ENCODE data around the gene KIF3A. TPM values are rescaled to one million over a fixed set of nuclear protein-coding genes. Genes with fewer than 3 reads are reported as not detected.

KIF3A gene
- total RNA-seq, 6 donors from 2014 or later, result 10.3 to 22.3 (median 17.0) TPM

- Histone ChIP-seq H3K27ac (no peak overlapping the region), H3K27me3 (no peaks in the 10 kb centered on the region), H3K4me3 (no peak overlapping the region), H3K36me3 (no peaks in the 10 kb centered on the region), H3K4me1 (peaks cover 0 to 2% (median 0%) of the 10 kb centered on the region in 4 donors), H3K9me3 (no peaks in the 10 kb centered on the region)
- WGBS, 2 donors, result 91 to 97% methylated on average over 7 to 9 of the region's 9 CpGs
- ATAC-seq (ENCODE audit: low FRiP score in 2 of 2) (no peak), DNase-seq (no peak)
- no peak for TF ChIP-seq POLR2A (IDR thresholded peaks at IDR 0.05)
- TF ChIP-seq POLR2AphosphoS5 (IDR thresholded peaks at IDR 0.05), result no peak
- TF ChIP-seq, protein P1, sequence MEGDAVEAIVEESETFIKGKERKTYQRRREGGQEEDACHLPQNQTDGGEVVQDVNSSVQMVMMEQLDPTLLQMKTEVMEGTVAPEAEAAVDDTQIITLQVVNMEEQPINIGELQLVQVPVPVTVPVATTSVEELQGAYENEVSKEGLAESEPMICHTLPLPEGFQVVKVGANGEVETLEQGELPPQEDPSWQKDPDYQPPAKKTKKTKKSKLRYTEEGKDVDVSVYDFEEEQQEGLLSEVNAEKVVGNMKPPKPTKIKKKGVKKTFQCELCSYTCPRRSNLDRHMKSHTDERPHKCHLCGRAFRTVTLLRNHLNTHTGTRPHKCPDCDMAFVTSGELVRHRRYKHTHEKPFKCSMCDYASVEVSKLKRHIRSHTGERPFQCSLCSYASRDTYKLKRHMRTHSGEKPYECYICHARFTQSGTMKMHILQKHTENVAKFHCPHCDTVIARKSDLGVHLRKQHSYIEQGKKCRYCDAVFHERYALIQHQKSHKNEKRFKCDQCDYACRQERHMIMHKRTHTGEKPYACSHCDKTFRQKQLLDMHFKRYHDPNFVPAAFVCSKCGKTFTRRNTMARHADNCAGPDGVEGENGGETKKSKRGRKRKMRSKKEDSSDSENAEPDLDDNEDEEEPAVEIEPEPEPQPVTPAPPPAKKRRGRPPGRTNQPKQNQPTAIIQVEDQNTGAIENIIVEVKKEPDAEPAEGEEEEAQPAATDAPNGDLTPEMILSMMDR (IDR thresholded peaks at IDR 0.05), result no peak
- TF ChIP-seq EP300 (IDR thresholded peaks at IDR 0.05), result no peak
Observed at GRCh38 chr5:132662004-132662401, 75.3 kb downstream of the KIF3A start.

GRCh38 chr5:132661231-132662003, 75.9 kb downstream of the KIF3A start:
- H3K27me3 ChIP-seq, result peaks cover 0 to 6% (median 3%) of the 10 kb centered on the region in 4 donors
- no peaks in the 10 kb centered on the region for H3K9me3 ChIP-seq
- 80 to 81% methylated on average over 10 to 12 of the region's 12 CpGs for WGBS, 2 donors
- DNase-seq (no peak), ATAC-seq (ENCODE audit: low FRiP score in 2 of 2) (no peak)
- H3K4me1 ChIP-seq, result peaks cover 3 to 8% (median 4%) of the 10 kb centered on the region in 4 donors
- no peak overlapping the region for H3K27ac ChIP-seq
- no peaks in the 10 kb centered on the region for H3K36me3 ChIP-seq
- H3K4me3 ChIP-seq, result no peak overlapping the region
- TF ChIP-seq EP300 (IDR thresholded peaks at IDR 0.05) (no peak), POLR2AphosphoS5 (IDR thresholded peaks at IDR 0.05) (no peak), POLR2A (IDR thresholded peaks at IDR 0.05) (no peak)
- TF ChIP-seq, protein P1 (IDR thresholded peaks at IDR 0.05), result no peak

DNA sequence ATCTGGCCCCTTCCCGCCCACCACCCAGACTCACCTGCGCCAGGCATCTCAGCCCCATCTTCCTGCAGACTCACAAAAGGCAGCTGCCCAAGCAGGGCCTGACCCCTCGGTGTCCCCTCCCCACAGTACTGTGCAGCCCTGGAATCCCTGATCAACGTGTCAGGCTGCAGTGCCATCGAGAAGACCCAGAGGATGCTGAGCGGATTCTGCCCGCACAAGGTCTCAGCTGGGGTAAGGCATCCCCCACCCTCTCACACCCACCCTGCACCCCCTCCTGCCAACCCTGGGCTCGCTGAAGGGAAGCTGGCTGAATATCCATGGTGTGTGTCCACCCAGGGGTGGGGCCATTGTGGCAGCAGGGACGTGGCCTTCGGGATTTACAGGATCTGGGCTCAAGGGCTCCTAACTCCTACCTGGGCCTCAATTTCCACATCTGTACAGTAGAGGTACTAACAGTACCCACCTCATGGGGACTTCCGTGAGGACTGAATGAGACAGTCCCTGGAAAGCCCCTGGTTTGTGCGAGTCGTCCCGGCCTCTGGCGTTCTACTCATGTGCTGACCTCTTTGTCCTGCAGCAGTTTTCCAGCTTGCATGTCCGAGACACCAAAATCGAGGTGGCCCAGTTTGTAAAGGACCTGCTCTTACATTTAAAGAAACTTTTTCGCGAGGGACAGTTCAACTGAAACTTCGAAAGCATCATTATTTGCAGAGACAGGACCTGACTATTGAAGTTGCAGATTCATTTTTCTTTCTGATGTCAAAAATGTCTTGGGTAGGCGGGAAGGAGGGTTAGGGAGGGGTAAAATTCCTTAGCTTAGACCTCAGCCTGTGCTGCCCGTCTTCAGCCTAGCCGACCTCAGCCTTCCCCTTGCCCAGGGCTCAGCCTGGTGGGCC, 77.5 kb downstream of the KIF3A start:
- TF ChIP-seq POLR2A (IDR thresholded peaks at IDR 0.05), result no peak
- no peak for TF ChIP-seq POLR2AphosphoS5 (IDR thresholded peaks at IDR 0.05)
- TF ChIP-seq, protein P1 (IDR thresholded peaks at IDR 0.05), result no peak
- no peak for TF ChIP-seq EP300 (IDR thresholded peaks at IDR 0.05)
- WGBS, 2 donors, result 91 to 92% methylated on average over 15 to 22 of the region's 23 CpGs
- Histone ChIP-seq H3K9me3 (no peaks in the 10 kb centered on the region), H3K4me3 (no peak overlapping the region), H3K4me1 (peaks cover 11 to 17% (median 12%) of the 10 kb centered on the region in 4 donors), H3K27ac (no peak overlapping the region), H3K36me3 (no peaks in the 10 kb centered on the region), H3K27me3 (peaks cover 0 to 17% (median 7%) of the 10 kb centered on the region in 4 donors)
- no peak for DNase-seq
- ATAC-seq (ENCODE audit: low FRiP score in 2 of 2), result no peak

GRCh38 chr5:132658381-132659302, 78.7 kb downstream of the KIF3A start:
- no peak overlapping the region for H3K27ac ChIP-seq
- H3K4me3 ChIP-seq, result no peak overlapping the region
- 87 to 88% methylated on average over 8 to 9 of the region's 9 CpGs for WGBS, 2 donors
- no peak for ATAC-seq (ENCODE audit: low FRiP score in 2 of 2)
- TF ChIP-seq, protein P1 (IDR thresholded peaks at IDR 0.05), result no peak
- TF ChIP-seq EP300 (IDR thresholded peaks at IDR 0.05) (no peak), POLR2A (IDR thresholded peaks at IDR 0.05) (no peak), POLR2AphosphoS5 (IDR thresholded peaks at IDR 0.05) (no peak)
- H3K4me1 ChIP-seq, result peaks cover 11 to 17% (median 12%) of the 10 kb centered on the region in 4 donors
- no peaks in the 10 kb centered on the region for H3K9me3 ChIP-seq
- H3K27me3 ChIP-seq, result peaks cover 0 to 17% (median 7%) of the 10 kb centered on the region in 4 donors
- H3K36me3 ChIP-seq, result no peaks in the 10 kb centered on the region
- no peak for DNase-seq
